Vagina (tissue), 2 donors: ENCODE results near the gene EID1.

ENCODE experiments used
- CTCF ChIP-seq, 3 experiments: fragments of 450-650 bp in 2 of 3; fragments of 200-600 bp in 1 of 3; sonication (generic) in 1 of 3; IDR thresholded peaks; one replicate each; pipeline ENCODE4 v1.5.1; 2017 to 2019; ENCODE audit warnings: antibody characterized with exemption in 3 of 3, mild to moderate bottlenecking in 2 of 3, moderate library complexity in 2 of 3
- POLR2A ChIP-seq, 2 donors: fragments of 450-650 bp; IDR thresholded peaks; one replicate each; pipeline ENCODE4 v1.6.1; 2017; ENCODE audit warnings: antibody characterized with exemption in 2 of 2, mild to moderate bottlenecking in 2 of 2, moderate library complexity in 2 of 2
- POLR2AphosphoS5 ChIP-seq, 2 donors: sonication (generic); formaldehyde crosslinking; IDR thresholded peaks; one replicate each; pipeline ENCODE4 v1.9.0; 2017; ENCODE audit warnings: antibody characterized with exemption in 2 of 2, mild to moderate bottlenecking in 2 of 2, low read depth in 1 of 2; ENCODE audit not compliant: insufficient read depth in 1 of 2

- TF ChIP-seq POLR2A (IDR thresholded peaks at IDR 0.05) (no peak), POLR2AphosphoS5 (IDR thresholded peaks at IDR 0.05; ENCODE audit: insufficient read depth in 1 of 2, low read depth in 1 of 2) (no peak), CTCF (IDR thresholded peaks at IDR 0.05) (no peak)
Observed at GRCh38 chr15:48880070-48880634, 2.2 kb downstream of the EID1 start.
